BLaER1 treated with 17β-estradiol and CSF1 and Interleukin-3, amounts not matched to agents 10 nM and 100 nM (cell line): ENCODE results near the gene GAD2.

Source experiments
- H3K27ac ChIP-seq, 11 experiments: shearing (Covaris generic); formaldehyde crosslinking; 2 replicates each; pipeline ENCODE4 v1.8.1; 2022
- H3K27me3 ChIP-seq, 11 experiments: shearing (Covaris generic); formaldehyde crosslinking; 2 replicates each; pipeline ENCODE4 v1.8.1; 2022
- H3K36me3 ChIP-seq, 11 experiments: shearing (Covaris generic); formaldehyde crosslinking; 2 replicates each; pipeline ENCODE4 v1.8.1; 2022
- H3K4me1 ChIP-seq, 10 experiments: shearing (Covaris generic); formaldehyde crosslinking; 2 replicates each; pipeline ENCODE4 v1.8.1; 2022
- H3K4me2 ChIP-seq, 11 experiments: shearing (Covaris generic); formaldehyde crosslinking; 2 replicates each; pipeline ENCODE4 v1.8.1; 2022
- H3K4me3 ChIP-seq, 10 experiments: shearing (Covaris generic); formaldehyde crosslinking; 2 replicates each; pipeline ENCODE4 v1.8.1; 2022
- H3K9ac ChIP-seq, 11 experiments: shearing (Covaris generic); formaldehyde crosslinking; 2 replicates each; pipeline ENCODE4 v1.8.1; 2022
- H3K9me3 ChIP-seq, 11 experiments: shearing (Covaris generic); formaldehyde crosslinking; replicated peaks in 1 of 11; 2 replicates each; pipeline ENCODE4 v1.8.1; 2022
- H4K20me1 ChIP-seq, 11 experiments: shearing (Covaris generic); formaldehyde crosslinking; 2 replicates each; pipeline ENCODE4 v1.8.1; 2022
- Cebpa-rat ChIP-seq, 11 experiments: shearing (Covaris generic); IDR thresholded peaks; 2 replicates each; pipeline ENCODE4 v1.8.1; 2022

The GAD2 gene

DNA sequence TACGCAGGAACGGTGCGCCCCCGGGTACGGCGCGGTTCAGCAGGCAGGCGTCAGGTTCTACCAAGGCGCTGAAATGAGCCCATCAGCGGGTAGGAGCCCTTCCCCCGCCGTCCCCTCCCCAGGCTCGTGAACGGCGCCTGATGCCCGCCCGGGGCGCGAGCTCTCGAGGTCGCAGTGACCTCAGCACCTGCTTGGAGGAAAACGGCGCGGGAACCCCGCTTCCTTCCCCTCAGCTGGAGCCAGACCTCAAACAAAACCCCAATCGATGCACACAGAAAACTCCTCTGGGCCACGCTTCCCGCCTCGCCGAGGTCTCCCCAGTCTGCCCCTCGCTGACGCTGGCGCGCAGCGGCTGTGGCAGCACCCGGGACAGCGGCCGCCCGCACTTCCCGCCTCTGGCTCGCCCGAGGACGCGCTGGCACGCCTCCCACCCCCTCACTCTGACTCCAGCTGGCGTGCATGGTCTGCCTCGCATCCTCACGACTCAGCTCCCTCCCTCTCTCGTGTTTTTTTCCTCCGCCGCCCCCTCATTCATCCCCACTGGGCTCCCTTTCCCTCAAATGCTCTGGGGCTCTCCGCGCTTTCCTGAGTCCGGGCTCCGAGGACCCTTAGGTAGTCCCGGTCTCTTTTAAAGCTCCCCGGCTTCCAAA lies 514 bp upstream of the GAD2 start:
- peaks cover 16 to 39% (median 32%) of the 10 kb centered on the region in 11 experiments; a peak in 21 of 22 replicates for H3K9me3 ChIP-seq
- H3K27ac ChIP-seq, result no peak overlapping the region
- H3K4me3 ChIP-seq, result peak overlapping the region; percentile 49 to 66 (median 55)
- peak overlapping the region; percentile 76 to 99 (median 97) for H3K4me2 ChIP-seq
- peak overlapping the region in 2 of 11 experiments; percentile 29 to 38; a peak in 1 of 22 replicates for H3K9ac ChIP-seq
- peaks cover 0 to 40% (median 34%) of the 10 kb centered on the region in 11 experiments; a peak in 18 of 22 replicates for H4K20me1 ChIP-seq
- peaks cover 95 to 100% (median 100%) of the 10 kb centered on the region in 11 experiments for H3K27me3 ChIP-seq
- TF ChIP-seq Cebpa-rat (IDR thresholded peaks at IDR 0.05), result no peak
- no peaks in the 10 kb centered on the region for H3K36me3 ChIP-seq
- peaks cover 37 to 44% (median 41%) of the 10 kb centered on the region in 10 experiments for H3K4me1 ChIP-seq

DNA sequence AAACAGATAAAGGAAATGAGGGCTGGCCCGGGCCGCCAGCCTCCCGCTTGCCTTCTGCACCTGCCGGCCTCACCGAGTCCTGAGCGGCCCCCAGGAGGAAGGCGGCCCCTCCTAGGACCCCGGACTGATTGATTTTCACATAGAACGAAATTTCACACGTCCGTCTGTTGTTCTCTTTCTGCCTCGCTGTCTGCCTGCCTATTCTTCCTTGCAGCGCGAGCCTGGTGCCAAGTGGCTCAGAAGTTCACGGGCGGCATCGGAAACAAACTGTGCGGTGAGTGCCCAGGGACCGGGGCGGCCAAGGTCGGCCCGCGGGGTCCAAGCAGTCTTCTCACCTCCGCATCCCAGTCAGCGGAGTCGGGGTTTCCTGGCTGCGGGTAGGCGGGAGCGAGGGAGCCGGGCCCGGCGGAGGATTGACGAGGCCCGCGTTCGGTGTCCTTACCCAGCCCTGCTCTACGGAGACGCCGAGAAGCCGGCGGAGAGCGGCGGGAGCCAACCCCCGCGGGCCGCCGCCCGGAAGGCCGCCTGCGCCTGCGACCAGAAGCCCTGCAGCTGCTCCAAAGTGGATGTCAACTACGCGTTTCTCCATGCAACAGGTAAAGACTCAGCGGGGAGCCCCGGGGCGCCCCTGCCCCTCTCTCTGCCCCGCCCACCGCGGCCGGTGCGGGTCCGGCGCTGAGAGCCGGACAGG lies 967 bp downstream of the GAD2 start:
- Histone ChIP-seq H3K9me3 (peaks cover 15 to 28% (median 22%) of the 10 kb centered on the region in 11 experiments; a peak in 20 of 22 replicates), H3K4me1 (peaks cover 37 to 44% (median 41%) of the 10 kb centered on the region in 10 experiments), H3K27me3 (peaks cover 93 to 100% (median 100%) of the 10 kb centered on the region in 11 experiments), H3K9ac (no peak overlapping the region), H4K20me1 (peaks cover 0 to 40% (median 34%) of the 10 kb centered on the region in 11 experiments; a peak in 18 of 22 replicates), H3K4me3 (peak overlapping the region; percentile 27 to 59 (median 47); a peak in 16 of 20 replicates), H3K27ac (no peak overlapping the region), H3K36me3 (no peaks in the 10 kb centered on the region), H3K4me2 (peak overlapping the region; percentile 76 to 99 (median 97))
- no peak for TF ChIP-seq Cebpa-rat (IDR thresholded peaks at IDR 0.05)

DNA sequence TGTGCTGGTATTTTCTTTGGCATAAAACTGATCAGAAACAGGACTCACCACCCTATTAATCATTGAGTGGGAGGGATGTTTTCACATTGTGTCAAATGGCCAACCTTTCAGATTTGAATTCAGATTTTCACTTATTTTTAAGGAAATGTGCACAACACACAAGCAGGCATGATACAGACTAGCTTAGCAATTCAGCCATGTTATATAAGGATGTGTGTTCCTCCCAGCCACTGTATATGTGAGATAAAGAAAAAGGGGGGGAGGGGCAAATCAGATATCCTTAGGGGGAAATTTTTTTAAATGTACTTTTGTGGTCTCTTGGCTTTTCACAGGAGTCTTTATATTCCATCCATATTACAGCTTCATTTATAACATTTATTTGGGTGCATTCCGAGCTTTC lies 3.1 kb downstream of the GAD2 start:
- no peak overlapping the region for H3K4me2 ChIP-seq
- H3K9me3 ChIP-seq, result peaks cover 7 to 17% (median 12%) of the 10 kb centered on the region in 11 experiments; a peak in 18 of 22 replicates
- H4K20me1 ChIP-seq, result peaks cover 0 to 35% (median 32%) of the 10 kb centered on the region in 11 experiments; a peak in 18 of 22 replicates
- TF ChIP-seq Cebpa-rat (IDR thresholded peaks at IDR 0.05), result no peak
- H3K27ac ChIP-seq, result no peak overlapping the region
- H3K36me3 ChIP-seq, result no peaks in the 10 kb centered on the region
- H3K9ac ChIP-seq, result no peak overlapping the region
- peaks cover 26 to 36% (median 34%) of the 10 kb centered on the region in 10 experiments for H3K4me1 ChIP-seq
- no peak overlapping the region for H3K4me3 ChIP-seq
- H3K27me3 ChIP-seq, result peaks cover 73 to 91% (median 86%) of the 10 kb centered on the region in 11 experiments

DNA sequence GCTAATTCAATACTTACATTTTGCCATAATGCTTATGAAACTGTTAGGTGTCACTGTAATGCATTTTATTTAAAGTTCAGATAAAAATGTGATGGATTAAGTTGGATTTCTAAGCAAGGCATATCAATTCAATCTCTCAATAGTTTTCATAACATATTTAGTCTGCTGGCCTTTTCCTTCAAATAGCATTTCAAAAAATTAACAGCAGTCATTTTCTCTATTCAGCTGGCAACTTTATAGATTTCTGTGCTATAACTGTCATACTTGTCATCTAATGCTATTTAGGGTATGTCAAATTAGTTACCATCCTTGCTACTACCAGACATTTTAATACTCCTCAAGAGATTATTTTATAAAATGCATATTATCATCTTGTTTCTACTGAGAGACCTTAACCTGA lies 4.3 kb downstream of the GAD2 start:
- Histone ChIP-seq H3K4me2 (no peak overlapping the region), H3K4me3 (no peak overlapping the region), H4K20me1 (peaks cover 0 to 23% (median 21%) of the 10 kb centered on the region in 11 experiments; a peak in 18 of 22 replicates), H3K9me3 (peaks cover 7 to 17% (median 12%) of the 10 kb centered on the region in 11 experiments; a peak in 18 of 22 replicates), H3K36me3 (no peaks in the 10 kb centered on the region), H3K27ac (no peak overlapping the region), H3K4me1 (peaks cover 14 to 24% (median 22%) of the 10 kb centered on the region in 10 experiments), H3K9ac (no peak overlapping the region), H3K27me3 (peaks cover 61 to 79% (median 74%) of the 10 kb centered on the region in 11 experiments)
- no peak for TF ChIP-seq Cebpa-rat (IDR thresholded peaks at IDR 0.05)

DNA sequence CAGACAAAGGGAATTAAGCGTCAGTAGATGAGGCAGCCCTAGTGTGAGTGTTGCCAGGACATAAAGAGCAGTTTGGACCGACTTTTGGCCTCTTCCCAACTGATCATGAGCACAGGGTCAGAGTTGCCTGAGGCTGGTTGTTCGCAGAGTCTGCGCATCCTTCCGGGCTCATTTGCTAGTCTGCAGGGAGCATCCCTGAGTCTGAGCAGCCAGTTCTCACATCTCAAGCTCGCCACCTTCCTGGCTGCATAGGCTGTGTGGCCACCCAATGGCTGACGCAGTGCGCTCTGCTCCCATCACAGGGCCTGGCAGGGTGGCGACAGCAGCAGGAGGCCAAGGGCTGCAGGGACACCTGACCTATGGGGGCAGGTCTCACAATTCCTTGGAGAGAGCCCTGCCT lies 5.0 kb downstream of the GAD2 start:
- H3K27ac ChIP-seq, result no peak overlapping the region
- H3K4me2 ChIP-seq, result no peak overlapping the region
- no peak overlapping the region for H3K9ac ChIP-seq

DNA sequence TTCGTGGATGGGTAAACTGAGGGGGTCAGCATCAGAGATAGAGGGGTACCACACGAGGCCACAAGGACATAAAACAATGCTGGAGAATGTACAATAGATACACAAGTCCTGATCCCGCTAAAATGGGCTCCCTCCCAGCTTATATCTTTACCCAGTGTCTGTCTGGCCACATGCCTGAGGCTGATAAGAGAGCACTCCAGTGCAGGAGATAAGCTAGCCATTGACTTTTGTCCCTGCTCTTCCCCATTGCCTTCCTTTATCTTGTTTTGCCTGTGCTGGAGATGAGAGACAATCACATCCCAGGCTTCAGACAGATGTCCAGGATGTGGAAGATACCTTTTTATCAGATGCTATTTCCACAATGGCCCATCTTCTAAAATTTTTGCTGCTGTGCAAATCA lies 6.0 kb downstream of the GAD2 start:
- no peaks in the 10 kb centered on the region for H3K36me3 ChIP-seq
- no peak overlapping the region for H3K4me3 ChIP-seq
- H3K4me2 ChIP-seq, result no peak overlapping the region
- H4K20me1 ChIP-seq, result peaks cover 0 to 8% (median 6%) of the 10 kb centered on the region in 11 experiments; a peak in 15 of 22 replicates
- no peak overlapping the region for H3K9ac ChIP-seq
- TF ChIP-seq Cebpa-rat (IDR thresholded peaks at IDR 0.05), result no peak
- peaks cover 0 to 7% (median 6%) of the 10 kb centered on the region in 10 experiments; a peak in 16 of 20 replicates for H3K4me1 ChIP-seq
- peaks cover 7 to 15% (median 11%) of the 10 kb centered on the region in 11 experiments; a peak in 18 of 22 replicates for H3K9me3 ChIP-seq
- peaks cover 45 to 62% (median 57%) of the 10 kb centered on the region in 11 experiments for H3K27me3 ChIP-seq
- H3K27ac ChIP-seq, result no peak overlapping the region

More for the DNA sequence above, 5.0 kb downstream of the GAD2 start:
- no peaks in the 10 kb centered on the region for H3K36me3 ChIP-seq
- peaks cover 0 to 18% (median 16%) of the 10 kb centered on the region in 11 experiments; a peak in 18 of 22 replicates for H4K20me1 ChIP-seq
- H3K4me3 ChIP-seq, result no peak overlapping the region
- no peak for TF ChIP-seq Cebpa-rat (IDR thresholded peaks at IDR 0.05)
- peaks cover 55 to 72% (median 67%) of the 10 kb centered on the region in 11 experiments for H3K27me3 ChIP-seq
- peaks cover 7 to 17% (median 12%) of the 10 kb centered on the region in 11 experiments; a peak in 18 of 22 replicates for H3K9me3 ChIP-seq
- H3K4me1 ChIP-seq, result peaks cover 10 to 17% (median 16%) of the 10 kb centered on the region in 10 experiments

DNA sequence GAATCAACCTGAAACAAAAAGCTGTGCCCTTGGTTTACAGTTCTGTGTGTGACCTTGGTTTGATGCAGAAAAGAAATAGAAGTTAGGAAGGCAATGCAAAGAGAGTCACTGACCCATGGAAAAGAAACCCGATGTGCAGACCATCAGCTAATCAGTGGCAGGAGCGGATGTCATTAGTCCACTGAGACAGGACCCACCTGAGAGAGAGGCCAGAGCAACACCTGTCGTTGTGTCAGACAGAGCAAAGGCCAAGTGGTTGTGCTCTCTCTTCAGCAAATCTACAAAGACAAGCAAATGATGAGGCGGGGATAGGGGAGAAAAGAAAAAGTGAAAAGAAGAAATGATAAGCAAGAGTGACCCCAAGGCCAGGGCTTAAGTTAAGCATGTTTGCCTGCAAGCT lies 8.7 kb downstream of the GAD2 start:
- Histone ChIP-seq H3K9me3 (no peaks in the 10 kb centered on the region), H3K4me2 (no peak overlapping the region), H3K4me3 (no peak overlapping the region), H3K27me3 (peaks cover 17 to 35% (median 29%) of the 10 kb centered on the region in 11 experiments), H3K27ac (no peak overlapping the region), H3K36me3 (no peaks in the 10 kb centered on the region), H3K9ac (no peak overlapping the region), H4K20me1 (no peaks in the 10 kb centered on the region), H3K4me1 (no peaks in the 10 kb centered on the region)
- no peak for TF ChIP-seq Cebpa-rat (IDR thresholded peaks at IDR 0.05)

DNA sequence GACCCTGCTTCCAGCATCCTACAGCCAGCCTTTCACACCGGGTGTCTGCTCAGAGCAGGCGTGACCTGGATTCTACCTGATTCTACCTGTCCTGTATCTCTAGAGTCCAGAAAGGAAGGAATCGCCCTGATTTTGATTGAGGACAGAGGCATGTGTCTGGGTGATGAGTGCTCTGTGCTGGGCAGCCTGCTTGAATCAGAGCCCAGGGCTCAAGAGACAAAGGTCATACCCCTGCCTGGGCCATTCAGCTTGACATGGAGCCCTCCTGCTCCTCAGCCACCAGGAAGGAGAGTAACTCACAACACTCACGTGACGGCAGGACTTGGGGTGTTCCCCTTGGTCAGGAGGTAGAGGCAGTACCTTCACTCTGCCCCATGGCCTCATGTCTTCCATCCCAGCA lies 11.2 kb downstream of the GAD2 start:
- Histone ChIP-seq H3K9me3 (no peaks in the 10 kb centered on the region), H3K4me2 (no peak overlapping the region), H4K20me1 (no peaks in the 10 kb centered on the region), H3K27me3 (peaks cover 0 to 10% (median 5%) of the 10 kb centered on the region in 11 experiments; a peak in 13 of 22 replicates), H3K4me3 (no peak overlapping the region), H3K36me3 (no peaks in the 10 kb centered on the region), H3K27ac (no peak overlapping the region), H3K4me1 (no peaks in the 10 kb centered on the region), H3K9ac (no peak overlapping the region)
- no peak for TF ChIP-seq Cebpa-rat (IDR thresholded peaks at IDR 0.05)

DNA sequence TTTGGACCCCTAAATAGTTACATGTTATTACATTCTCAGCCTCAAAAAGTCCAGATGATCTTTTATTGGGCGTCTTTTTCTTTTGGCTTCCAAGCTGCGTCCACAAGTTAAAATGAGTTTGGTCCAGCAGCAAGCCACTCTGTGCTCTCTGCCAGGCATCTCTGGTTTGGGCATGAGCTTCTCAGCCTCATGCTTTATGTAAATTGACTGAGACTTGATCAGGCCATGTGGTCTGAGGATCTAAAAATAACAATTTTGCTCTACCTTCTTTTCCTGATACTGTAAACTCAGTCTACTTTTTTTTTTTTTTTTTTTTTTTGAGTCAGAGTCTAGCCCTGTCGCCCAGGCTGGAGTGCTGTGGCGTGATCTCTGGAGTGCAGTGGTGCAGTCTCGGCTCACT lies 15.6 kb downstream of the GAD2 start:
- H3K4me3 ChIP-seq, result no peak overlapping the region
- H4K20me1 ChIP-seq, result no peaks in the 10 kb centered on the region
- no peaks in the 10 kb centered on the region for H3K36me3 ChIP-seq
- TF ChIP-seq Cebpa-rat (IDR thresholded peaks at IDR 0.05), result no peak
- H3K9ac ChIP-seq, result no peak overlapping the region
- no peaks in the 10 kb centered on the region for H3K27me3 ChIP-seq
- H3K9me3 ChIP-seq, result no peaks in the 10 kb centered on the region
- H3K27ac ChIP-seq, result no peak overlapping the region
- H3K4me2 ChIP-seq, result no peak overlapping the region
- no peaks in the 10 kb centered on the region for H3K4me1 ChIP-seq
